Ishikawa (cell line): ENCODE measurements around the gene RALGPS2.

Experiments used
- TAF1 ChIP-seq: IDR thresholded peaks from 2 replicates; pipeline ENCODE4 v1.6.1; 2012; ENCODE audit warnings: low read depth, mild to moderate bottlenecking
- YY1 ChIP-seq: IDR thresholded peaks from 2 replicates; pipeline ENCODE4 v1.6.1; 2012; ENCODE audit warnings: low read depth
- TF ChIP-seq, protein P1 (sequence below): IDR thresholded peaks from 2 replicates; pipeline ENCODE4 v1.6.1; 2012

DNA sequence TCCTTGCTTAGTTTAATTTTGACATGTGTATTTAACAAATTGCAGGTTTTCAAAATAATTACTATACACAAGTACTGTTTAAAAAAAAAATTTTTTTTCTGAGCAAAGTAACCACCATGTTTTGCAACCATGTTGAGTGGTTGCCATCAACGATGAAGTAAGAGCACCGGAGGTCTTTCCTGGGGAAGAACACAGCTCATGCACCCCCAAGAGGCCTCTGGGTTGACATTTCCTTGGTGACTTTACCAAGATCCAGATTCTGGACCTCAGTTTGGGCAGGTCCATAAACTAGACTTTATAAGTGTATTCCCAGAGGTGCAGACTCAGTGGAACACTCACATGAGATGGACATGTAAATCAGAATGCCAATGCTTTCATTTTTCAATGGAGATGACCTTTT is 36.8 kb upstream of the RALGPS2 start:
- TF ChIP-seq TAF1 = no peak
- no peak for TF ChIP-seq YY1
- TF ChIP-seq, protein P1, sequence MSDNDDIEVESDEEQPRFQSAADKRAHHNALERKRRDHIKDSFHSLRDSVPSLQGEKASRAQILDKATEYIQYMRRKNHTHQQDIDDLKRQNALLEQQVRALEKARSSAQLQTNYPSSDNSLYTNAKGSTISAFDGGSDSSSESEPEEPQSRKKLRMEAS = no peak
